HG03460 (cell line): ENCODE measurements around the gene DYNC1I1.

Experiments
- ATAC-seq: cut with Tn5 transposase; IDR thresholded peaks from one replicate; pipeline ENCODE4 v1.9.1; 2021; ENCODE audit not compliant: unreplicated experiment

DYNC1I1 gene

DNA sequence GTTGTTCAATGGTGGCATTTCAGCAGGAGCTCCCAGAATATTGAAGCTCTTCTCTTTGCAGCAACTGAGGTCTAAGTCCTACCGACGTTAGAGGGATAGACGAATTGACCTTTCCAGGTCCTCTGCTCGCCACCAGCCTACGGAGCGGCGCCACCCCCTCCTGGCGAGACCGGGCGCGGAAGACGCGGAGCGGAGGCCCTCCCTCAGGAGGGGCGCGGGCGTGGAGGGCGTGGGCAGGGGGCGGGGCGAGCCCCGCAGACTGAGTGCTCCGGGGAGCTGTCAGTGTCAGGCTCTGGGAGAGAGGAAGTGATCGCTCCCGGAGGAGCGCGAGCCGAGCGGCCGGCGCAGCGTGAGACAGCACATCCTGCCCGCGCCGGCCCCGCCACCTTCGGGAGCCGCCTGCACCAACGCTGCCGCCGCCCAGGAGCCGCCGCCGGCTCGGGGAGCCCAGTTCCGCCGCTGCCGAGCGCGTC lies at the start of gene DYNC1I1:
DYNC1I1 (plus strand) TSS at position 257 of the 473 bp plus-strand sequence. CDS start 32,176 bp downstream, outside the sequence.
- peak; percentile 94 for ATAC-seq

DNA sequence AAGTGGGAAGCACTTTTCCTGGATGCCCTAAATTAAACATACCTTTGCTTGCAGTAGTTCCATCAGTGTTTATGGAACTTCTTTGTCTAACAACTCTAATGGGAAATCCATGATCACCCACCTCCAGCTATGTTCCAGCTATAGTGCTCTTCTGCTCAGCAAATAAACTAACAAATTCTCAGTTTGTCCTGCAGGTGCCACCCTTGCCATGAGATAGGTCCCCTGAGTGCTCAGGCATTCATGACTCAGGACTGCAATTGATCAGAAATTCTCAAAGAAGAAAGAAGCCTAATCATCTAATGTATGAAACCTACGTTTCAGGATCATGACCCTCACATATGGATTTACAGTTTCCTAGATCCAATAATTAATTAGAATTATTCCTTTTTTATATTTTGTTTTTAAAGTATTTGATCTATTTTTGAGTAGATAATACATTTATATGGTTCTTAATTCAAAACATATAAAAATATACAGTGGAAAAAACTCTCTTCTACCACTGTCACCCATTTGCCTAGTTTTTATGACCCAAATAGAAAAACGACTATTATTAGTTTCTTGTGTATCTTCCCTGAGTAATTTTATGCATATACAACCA lies 48.7 kb upstream of the DYNC1I1 start:
- ATAC-seq: no peak

DNA sequence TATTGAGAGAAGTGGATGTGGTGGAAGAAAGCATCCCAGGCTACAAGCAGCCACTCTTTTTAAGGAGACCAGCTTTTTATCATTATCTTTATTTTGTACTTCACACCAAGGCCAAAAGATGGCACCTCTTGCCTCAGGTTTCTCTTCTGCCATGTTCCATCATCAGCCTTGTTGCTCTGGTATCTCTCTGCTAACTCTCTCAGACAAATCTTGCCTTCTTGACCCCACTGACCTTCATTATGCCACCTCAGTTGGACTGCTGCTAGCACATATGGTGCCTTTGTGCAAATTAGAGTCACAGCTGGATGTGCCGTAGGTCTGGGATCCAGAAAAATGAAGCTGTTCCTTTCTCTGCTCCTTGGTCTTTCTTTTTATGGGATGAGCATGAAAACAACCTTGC lies 47.1 kb upstream of the DYNC1I1 start:
- no peak for ATAC-seq

DNA sequence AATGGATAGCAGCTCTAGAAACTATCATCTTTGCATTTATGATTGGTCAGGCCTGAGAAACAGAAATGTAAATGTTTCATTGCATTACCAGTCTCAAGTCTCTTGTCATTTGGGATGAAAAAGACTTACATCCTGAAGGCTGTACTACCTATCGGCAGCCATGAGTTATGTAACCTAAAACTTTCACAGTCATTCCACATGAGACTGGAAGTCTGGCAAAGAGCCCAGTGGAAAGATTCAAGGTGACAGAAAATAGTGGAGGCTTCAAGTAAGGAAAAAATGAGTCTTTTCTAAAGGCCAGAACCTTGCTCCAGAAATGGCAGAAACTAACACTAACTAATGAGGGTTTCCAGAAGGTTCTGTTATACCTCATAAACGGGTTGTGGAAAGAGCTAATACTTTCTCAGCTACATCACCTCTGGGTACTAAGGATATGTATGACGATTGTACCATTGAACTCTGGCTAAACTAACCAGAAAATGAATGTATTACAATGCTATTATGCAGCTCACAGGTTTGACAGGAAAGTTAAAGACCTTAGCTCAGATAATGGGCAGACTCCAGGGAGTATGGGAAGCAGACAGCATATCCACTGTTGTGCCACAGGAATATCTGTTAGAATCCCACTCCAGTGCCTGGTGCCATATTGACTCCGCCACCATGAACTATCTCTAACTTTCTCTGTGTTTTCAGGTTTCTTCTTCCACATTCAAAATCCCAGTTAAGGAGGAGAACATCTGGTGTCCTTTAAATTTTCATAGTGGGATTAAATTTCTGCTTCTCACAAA lies 41.7 kb upstream of the DYNC1I1 start:
- no peak for ATAC-seq

DNA sequence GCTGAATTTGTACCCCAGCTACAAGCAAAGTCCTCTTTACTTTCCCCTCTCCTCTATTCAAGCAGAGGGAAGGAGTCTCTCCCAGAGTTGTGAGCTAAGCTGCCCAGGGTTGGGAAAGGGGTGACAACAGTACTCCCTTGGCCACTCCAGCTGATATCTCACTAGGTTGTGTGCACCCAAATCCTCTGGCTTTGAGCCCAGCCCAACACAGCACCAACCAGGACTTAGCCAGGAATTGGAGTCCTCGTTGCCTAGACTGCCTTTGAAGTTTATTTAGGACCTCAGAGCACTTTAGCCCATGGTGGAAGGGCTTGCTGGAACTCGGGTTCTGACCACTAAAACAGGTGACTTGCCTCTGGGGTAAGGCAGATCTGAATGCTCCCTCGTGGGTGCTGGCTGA lies 35.7 kb upstream of the DYNC1I1 start:
- no peak for ATAC-seq

DNA sequence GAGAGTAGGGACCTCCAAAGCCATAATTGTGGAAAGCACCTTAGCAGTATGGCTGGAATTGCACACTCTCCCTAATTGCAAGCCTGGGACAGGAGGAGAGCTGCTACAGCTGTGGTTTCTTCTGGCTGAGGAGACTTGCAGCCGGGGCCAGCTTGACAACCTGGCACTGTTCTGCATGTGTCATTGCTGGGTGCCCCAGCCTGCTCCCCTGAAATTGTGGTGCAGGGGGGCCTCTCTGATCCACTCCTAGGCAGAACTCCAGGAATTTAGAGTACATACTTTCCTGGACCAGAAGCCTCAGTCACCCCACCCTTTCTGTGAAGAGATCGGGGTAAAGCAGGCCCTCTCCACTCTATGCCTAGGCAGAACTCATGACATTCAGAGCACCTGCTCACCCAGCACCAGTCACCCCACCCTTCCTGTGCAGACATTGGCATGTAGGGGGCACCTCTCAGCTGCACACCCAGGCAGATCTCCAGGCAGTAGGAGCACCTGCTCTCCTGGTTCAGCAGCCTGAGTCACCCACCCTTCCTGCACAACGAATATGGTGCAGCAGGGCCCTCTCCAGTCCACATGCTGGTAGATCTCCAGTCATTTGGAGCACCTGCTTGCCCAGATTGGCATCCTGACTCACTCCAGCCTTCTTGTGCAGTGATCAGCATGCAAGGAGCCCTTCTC lies 34.4 kb upstream of the DYNC1I1 start:
- ATAC-seq: no peak

DNA sequence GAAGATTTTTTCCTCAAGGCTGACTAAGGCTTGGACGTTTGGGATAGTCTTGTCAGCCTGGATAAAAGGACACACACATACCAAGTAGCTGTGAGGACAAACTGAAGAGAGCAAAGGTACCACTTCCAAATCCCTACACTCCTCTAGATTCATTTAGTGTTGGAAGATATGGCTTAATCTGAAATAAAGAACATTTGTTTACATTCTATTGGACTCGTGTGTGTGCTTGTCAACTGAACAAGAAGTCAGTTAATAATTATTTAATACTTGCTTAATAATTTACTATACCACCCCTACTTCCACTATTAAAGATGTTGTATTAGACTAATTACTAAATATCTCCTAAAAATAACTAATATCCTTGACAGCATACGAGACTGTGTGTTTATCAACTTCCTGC lies 23.3 kb upstream of the DYNC1I1 start:
- no peak for ATAC-seq

DNA sequence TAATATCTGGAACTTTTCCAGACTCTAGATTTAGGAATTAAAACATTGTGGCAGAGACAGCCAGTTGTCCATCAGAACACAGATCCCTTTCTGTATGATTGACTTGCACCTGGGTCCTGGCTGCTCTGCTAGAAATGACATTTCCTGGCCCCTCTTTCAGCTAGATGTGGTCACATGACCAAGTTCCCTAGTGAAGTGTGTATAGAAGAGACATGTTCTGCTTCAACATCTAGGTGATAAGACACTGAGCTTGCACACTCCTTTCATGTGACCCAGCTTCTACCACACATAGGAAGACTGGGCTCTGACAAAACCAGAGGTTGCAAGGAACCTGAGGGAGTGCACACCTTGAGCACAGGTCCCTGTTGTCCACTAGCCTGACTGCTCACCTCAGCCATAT lies 22.8 kb upstream of the DYNC1I1 start:
- no peak for ATAC-seq

DNA sequence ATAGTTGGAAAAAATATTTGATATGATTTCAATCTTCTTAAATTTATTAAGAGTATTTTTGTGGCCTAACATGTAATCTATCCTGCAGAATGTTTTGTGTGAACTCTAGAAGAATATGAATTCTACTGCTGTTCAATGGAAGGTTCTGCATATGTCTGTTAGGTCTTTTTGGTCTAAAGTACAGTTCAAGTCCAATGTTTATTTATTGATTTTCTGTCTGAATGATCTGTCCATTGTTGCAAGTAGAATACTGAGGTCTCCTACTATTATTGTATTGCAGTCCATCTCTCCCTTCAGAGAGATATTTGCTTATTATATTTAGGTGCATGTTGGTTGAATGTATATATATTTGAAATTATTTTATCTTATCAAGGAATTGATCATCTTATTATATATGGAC lies 18.9 kb upstream of the DYNC1I1 start:
- no peak for ATAC-seq

DNA sequence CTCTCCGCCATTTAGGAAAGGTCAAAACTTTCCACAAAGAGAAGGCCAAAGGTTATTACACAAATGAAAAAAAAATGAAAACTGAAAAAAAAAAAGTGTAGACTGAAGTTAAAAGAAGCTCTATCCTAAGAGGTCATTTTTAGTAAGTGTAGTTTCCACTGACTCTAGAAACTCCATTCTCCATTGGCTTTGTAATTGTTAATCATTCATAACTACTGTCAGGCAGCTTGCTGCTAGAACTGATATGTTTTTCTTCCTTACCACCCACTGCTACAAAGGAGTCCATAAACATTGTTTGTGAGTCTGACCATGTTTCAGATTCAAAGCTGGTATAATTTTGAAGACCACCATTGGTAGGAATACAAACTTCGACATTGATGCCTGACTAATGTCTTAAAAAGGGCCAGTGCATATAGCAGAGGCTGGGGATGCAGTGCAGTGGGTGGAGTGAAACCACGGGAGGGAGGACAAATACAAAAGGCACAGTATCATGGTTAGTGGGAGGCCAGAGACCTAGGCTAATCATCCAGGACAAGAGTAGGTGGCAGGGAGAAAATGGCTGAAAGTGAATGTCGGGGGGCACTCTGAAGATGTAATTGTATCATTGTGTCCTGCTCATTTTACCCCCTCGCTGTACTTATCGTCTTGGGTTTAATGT lies 16.9 kb upstream of the DYNC1I1 start:
- ATAC-seq: no peak

DNA sequence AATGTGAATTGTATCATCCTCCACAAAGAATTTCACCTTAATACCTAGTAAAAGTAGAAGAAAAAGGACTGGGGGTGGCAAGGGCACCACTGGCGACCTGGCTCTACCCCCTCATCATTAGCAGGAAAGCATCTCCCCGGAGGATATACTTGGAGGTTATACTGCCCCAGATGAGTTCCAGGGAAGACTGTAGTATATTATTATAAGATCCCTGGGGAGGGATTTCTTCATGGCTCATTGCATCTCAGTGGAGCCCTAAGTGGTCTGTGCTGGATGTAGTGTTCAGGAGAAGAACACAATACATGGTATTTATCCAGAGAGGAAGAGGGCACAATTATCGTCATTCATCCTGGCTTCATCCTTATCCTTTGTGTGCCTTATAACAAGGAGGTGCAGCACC lies 14.2 kb upstream of the DYNC1I1 start:
- ATAC-seq: no peak

DNA sequence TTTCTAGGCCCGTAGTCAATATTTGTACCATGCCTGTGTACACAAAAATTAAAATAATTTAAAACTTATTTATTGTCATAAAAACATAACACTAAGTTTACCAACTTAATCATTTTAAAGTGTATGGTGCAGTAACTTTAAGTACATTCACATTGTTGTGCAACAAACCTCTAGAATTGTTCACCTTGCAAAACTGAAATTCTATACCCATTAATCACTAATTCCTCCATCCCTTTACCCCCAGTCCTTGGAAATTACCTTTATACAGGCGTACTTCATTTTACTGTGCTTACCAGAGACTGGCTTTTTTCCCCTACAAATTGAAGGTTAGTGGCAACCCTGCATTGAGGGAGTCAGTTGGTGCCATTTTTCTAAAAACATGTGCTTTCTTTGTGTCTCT lies 6.3 kb upstream of the DYNC1I1 start:
- no peak for ATAC-seq

DNA sequence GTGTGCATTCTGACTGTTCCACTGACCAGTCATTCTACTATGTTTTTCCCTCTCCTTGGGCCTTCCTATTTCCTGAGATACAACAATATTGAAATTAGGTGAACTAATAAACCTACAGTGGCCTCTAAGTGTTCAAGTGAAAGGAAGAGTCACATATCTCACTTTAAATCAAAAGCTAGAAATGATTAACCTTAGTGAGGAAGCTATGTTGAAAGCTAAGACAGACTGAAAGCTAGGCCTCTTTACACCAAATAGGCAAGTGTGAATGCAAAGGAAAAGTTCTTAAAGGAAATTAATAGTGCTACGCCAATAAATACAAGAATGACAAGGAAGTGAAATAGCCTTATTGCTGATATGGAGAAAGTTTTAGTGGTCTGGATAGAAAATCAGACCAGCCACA lies 5.7 kb upstream of the DYNC1I1 start:
- ATAC-seq: peak; percentile 56

DNA sequence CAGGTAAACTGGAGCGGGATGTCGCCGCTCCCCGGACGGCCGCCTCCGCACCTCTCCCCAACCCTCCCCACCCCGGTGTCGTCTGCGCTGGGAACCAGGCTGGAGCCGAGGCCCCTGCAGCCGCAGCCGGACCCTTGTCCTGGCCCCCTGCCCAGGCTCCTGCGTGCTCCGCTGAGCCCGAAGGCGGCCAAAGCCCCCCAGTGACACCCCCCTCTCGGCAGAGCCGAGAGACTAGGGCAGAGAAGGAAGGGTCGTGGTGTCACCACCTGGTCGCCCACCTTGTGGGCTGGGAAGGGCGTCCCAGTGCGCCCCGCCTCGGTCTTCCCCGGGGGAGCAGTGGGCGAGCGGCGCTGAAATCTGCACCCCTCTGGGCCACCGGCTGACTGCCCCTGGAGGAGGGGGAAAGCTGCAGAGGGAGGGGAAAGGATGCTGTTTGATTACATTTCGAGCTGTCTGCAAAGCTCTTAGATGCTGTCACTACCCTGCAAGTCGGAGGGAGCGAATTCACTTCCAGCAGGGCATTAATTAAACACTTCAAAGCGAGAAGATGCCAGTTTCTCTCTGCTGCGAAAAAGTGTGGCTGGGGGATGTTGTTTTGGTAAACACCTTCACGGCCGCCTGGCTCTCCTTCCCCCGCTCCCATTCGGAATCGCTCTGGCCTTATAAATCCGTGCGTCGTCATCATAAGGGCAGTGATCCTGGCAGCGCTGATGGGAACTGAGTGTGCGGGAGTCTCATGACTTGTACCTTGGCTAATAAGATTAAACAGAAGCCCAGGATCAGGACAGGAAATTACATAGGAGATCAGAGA lies 622 bp downstream of the DYNC1I1 start:
- no peak for ATAC-seq

DNA sequence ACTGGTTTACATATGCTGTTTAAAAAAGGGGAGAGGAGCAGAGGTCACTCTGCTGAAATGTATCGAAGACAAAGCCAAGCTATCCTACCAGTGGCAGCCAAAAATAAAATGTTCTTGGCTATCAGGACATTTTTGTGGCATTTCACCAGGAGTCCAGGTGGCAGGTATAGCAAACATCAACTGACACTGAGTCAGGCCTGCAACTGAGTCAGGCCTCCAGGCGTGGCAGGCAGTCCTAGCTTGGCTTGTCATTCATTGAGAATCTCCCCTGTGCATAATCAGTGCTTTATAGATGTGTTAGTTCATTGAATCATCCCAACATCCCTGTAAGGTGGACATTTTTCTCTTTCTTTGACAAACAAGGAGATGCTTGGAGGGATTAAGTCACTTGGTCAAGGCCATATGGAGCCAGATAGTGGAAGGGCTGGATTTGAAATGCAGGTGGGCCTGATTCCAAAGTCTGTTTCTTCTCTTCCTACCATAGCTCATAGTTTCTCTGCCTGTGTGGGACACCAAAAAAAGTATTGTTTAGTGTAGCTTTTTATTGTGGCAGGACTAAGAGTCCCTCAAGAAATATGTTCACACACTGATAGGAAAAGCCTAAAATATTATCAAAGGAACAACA lies 4.3 kb downstream of the DYNC1I1 start:
- ATAC-seq: no peak

DNA sequence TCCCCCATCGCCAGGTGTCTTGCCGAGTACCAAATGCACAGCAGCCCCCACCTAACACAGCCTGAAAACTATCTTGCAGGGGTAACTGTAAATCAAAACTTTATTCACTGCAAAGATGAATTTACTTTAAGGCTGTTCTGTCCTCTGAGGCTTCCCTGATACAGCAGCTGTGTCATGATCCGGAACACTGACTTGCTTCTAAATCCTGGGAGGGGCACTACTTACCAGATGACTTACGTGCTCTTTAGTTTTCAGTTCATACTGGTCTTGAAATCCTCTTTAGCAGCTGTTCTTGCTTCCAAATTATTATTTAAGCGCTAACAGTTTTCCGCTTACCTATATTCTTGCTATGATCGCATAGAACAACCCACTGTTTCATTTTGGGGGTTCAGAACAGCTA lies 4.9 kb downstream of the DYNC1I1 start:
- ATAC-seq: no peak

DNA sequence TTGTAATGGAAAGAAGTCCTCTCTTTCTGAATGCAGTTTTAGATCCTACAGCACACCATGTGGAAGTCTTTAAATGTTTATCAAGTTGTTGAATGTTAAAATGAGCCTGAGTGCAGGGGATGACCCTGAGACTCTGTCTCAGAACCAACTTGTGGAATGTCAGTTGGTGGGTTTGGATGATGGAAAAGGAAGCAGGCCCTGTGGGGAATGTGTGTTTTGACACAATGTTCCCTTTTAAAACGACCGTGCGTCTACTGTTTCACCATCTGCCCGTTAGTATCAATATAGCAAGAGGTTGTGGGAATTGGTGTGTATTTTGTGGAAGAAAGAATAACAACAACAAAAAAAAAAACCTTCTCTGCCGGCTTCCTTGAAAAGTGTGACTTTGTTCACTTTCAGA lies 8.3 kb downstream of the DYNC1I1 start:
- no peak for ATAC-seq

DNA sequence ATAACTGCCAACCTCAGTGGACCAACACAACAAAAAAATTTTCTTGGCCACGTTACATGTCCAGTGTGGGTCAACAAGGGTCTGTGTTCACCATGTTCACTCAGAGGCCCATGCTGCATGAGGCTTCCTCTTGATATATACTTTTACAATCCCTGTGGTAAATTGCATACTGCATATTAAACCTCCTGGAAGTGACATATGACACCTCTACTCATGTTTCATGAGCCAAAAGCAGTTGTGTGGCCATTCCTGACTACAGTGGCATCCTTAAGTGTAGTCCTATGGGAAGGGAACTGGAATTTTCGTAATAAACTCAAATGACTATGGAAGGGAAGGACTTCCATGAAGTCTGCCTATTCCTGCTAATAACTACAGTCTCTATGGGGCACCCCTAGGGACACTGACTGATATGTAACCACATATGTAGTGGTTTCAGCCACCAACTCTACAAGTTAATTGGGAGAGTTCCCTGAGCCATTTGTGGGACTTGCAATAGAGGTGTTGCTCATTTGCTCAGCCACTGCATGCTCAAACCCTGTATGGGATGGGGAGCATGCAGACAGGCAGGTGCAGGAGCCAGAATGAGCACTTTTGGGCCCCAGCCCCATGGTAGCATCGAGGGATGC lies 9.7 kb downstream of the DYNC1I1 start:
- no peak for ATAC-seq

DNA sequence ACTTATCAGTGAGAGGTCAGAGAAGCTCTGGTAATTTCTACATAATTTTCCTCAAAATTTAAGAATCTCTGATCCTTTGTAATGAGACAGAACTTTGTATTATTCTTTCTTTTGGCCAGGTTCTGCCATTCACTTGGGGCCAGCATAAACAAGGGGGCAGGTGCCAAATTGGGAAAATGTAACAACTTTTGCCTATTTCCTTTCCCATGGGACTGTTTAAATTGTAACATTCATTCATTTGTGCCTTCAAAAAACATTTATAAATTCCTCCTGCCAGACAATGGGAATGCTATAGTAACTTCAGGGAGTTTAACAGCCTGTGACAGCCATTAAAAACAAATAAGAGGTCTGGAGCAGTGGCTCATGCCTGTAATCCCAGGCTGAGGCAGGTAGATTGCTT lies 12.4 kb downstream of the DYNC1I1 start:
- no peak for ATAC-seq

DNA sequence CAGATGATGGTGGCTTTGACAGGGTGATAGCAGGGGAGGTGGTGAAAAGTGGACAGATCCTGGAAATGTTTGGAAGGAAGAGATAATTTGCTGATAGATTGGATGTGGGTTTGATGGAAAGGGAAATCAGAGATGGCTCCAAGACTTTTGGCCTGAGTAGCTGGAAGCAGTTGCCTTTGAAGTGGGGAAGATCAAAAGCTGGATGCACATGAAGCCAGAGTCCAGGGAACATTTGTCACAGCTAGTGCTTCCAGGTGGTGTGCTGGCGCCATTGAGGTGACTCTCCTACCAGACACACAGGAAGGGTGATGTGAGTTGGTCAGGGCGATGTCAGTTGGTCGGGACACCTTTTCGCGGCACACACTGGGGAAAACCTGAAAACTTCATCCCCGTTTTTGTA lies 15.9 kb downstream of the DYNC1I1 start:
- ATAC-seq: no peak
